Skin epidermis (tissue), 12 donors: ENCODE results near the gene ZNF888.
A peak's percentile ranks its signal among the peaks of the same experiment; 100 is the strongest.
"Not testable (repeated sequence)": the region's sequence is repeated elsewhere in the genome, so short reads cannot be mapped to it uniquely, and the experiment has no call there.

Experiments used
- H3K27ac ChIP-seq, 21 experiments: fragments of 200-600 bp; sonication (generic) in 11 of 21; one replicate each; pipeline ENCODE4 v1.5.0; 2020; ENCODE audit warnings: mild to moderate bottlenecking in 3 of 21, inconsistent platforms in 2 of 21, moderate library complexity in 2 of 21
- H3K4me3 ChIP-seq, 7 experiments: fragments of 200-600 bp; sonication (generic) in 2 of 7; one replicate each; pipeline ENCODE4 v1.5.0; 2020; ENCODE audit warnings: inconsistent platforms in 2 of 7, mild to moderate bottlenecking in 2 of 7, moderate library complexity in 1 of 7

The ZNF888 gene

DNA sequence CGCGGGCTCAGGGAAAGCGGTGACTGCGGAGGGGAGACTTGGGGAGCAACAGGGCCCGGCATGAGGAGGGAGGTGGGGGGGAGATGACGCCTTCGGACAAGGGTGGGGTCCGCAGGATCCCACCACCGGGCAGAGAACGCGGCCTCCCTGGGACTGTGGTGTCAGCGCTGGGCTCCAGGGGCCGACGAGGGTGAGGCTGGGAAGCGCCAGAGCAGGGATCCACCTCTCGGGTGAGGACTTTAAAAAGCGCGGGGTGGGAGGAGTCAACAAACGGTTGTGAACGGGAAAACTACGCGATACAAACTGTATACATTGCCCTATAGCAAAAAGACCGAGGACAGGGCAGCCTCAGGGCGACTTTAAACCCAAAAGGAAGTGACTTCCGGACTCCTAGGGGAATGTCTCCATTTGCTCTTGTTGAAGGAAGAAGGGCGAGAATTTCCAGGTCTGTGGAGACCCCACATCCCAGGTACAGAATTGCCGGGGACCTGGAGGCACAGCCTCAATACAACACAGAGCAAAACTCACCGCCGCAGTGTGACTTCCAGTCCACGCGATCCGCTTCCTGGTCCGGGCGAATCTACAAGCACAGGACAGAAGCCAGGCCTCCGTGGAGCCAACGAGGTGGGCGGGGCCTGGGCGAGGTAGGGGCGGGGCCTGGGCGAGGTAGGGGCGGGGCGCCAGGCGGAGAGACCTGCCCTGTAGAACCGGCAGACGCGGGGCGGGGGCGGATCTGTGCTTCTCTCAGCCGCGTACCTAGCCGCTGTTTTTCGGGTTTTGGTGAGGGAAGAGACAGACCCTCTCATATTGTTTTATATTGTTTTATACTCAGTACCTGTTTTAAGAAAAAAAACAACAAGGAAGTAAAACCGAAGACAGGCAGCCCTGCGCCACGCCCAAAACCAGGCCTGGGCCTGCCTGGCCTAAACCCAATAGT, at the start of gene ZNF888:
Gene ZNF888, minus strand, starts transcription at position 588 of the 937 bp plus-strand sequence. CDS start 5,555 bp downstream, outside the sequence.
- Histone ChIP-seq H3K4me3 (peak within 1 kb of the TSS; percentile 48 to 63 (median 58)), H3K27ac (peak within 1 kb of the TSS; percentile 70 to 91 (median 85))

DNA sequence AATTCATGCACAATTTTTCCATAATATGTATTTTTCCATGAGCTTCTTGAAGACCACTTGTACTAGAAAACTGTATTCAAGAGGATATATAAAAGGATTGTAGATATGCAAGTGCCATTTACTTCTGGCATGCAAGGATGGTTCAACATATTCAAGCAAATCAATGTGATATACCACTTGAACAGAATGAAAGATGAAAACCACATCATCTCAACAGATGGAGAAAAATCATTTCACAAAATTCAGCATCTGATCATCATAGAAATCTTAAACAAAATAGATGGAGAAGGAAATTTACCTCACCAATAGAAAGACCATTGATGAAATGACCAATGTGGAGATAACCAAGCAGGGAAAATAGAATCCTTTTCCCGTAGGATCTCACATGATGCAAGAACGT, 44.5 kb upstream of the ZNF888 start:
- no peak overlapping the region for H3K4me3 ChIP-seq
- no peak overlapping the region for H3K27ac ChIP-seq

DNA sequence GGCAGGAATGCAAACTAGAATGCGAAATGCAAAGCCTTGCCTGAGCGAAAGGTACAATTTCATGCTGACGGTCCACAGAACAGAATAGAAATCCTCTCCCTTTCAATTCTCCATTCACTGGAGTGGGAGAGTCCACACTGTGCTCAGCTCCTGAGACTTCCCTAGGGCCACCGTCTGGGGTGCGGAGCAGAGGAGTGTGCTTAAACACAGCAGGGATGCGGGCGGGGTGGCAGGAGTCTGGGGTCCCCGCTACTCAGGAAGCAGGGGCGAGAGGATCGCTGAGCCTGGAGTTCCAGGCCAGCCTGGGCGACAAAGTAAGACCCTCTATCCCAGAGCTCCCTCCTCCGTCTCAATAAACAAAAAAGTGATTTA, 40.0 kb upstream of the ZNF888 start:
- Histone ChIP-seq H3K4me3 (peak overlapping the region; percentile 52 to 75 (median 67)), H3K27ac (peak overlapping the region in 20 of 21 experiments; percentile 25 to 90 (median 80))

DNA sequence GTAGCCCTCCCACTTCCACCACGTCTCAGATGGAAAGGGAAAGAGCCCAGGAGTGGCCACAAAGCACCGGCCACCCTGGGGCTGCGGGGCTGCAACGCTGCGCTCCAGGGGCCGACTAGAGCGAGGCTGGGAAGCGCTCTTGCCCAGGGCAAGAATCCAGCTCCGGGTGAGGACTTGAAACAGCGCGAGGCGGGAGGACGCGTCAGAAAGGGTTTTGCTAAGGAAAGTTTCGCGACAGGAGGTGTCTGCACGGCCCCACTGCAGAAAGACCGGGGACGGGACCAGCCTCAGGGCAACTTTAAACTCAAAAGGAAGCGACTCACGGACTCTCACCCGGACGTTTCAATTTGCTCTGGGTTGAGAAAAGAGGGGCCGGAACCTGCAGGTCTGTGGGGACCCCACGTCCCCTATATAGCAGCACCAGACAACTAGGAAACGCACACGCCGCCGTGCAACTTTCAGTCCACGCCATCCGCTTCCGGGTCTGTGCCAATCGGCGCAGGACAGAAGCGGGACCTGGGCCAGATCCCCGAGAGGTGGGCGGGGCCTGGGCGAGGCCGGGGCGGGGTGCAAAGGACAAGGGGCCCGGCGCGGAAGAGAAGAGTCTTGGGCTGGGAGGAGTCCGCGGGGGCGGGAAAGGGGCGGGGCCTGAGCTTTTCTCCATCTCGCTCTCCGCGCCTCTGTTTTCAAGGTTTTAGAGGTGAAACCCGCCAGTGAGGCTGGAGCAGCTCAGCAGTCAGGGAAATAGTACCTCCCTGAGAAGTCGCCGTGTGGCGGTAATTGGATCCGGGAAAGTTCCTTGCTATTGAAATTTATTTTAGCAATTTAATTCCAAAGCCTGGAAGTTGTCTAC, 39.4 kb upstream of the ZNF888 start, which contains the start of gene ZNF816:
Gene ZNF816, minus strand, starts transcription at position 488 of the 853 bp plus-strand sequence. CDS start 6,792 bp downstream, outside the sequence.
- Histone ChIP-seq H3K27ac (peak within 1 kb of the TSS in 20 of 21 experiments; percentile 63 to 90 (median 82)), H3K4me3 (peak within 1 kb of the TSS; percentile 52 to 75 (median 67))

DNA sequence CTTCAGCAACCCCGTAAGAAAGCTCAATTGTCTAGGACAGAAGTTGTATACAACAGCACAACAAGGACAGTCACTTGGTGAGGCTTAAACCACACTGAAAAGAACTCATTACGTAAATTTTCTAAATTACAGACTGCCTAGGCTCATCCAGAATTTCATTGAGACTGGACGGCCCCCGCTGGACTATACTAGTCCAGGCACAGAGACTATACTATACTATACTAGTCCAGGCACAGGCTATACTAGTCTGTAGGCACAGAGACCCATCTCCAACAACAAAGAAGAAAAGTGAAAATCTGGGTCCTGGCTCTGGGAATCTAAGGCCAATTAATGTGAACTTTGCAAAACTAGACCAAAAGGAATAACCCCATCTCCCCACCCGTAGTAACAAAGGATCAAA, 38.8 kb upstream of the ZNF888 start:
- Histone ChIP-seq H3K4me3 (peak overlapping the region; percentile 52 to 75 (median 67)), H3K27ac (peak overlapping the region in 20 of 21 experiments; percentile 63 to 90 (median 82))

DNA sequence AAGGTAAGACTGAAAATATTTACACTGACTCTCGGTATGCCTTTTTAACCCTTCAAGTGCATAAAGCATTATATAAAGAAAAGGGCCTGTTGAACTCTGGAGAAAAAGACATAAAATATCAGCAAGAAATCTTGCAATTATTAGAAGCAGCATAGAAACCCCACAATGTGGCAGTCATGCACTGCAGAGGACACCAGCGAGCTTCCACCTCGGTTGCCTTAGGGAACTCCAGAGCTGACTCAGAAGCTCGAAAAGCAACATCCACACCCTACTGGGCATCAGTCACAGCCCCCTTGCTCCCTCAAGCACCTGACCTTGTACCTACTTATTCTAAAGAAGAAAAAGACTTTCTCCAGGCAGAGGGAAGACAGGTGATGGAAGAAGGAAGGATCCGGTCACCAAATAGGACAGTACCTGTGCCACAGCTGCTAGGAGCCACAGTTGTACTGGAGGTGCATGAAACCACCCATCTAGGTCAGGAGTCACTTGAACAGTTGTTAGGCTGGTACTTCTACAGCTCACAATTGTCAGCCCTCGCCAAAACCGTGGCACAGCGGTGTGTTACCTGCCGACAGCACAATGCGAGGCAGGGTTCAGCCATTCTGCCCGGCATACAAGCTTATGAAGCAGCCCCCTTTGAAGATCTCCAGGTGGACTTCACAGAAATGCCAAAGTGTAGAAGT, 36.5 kb upstream of the ZNF888 start:
- Histone ChIP-seq H3K4me3 (no peak overlapping the region), H3K27ac (no peak overlapping the region)

DNA sequence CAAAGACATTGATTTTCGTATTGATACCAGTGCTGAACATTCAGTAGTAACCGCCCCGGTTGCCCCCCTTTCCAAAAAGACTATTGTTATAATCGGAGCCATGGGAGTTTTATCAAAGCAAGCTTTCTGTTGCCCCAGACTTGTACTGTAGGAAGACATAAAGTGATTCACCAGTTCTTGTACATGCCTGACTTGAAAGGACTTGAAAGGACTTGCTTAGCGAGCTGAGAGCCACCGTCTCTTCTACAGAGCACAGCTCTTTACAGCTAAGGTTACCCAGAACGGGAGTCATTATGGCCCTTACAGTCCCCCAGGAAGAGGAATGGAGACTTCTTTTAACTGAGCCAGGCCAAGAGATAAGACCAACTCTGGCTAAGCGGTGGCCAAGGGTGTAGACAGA, 34.4 kb upstream of the ZNF888 start:
- H3K27ac ChIP-seq, result peak overlapping the region in 1 of 21 experiments; percentile 27
- no peak overlapping the region for H3K4me3 ChIP-seq

DNA sequence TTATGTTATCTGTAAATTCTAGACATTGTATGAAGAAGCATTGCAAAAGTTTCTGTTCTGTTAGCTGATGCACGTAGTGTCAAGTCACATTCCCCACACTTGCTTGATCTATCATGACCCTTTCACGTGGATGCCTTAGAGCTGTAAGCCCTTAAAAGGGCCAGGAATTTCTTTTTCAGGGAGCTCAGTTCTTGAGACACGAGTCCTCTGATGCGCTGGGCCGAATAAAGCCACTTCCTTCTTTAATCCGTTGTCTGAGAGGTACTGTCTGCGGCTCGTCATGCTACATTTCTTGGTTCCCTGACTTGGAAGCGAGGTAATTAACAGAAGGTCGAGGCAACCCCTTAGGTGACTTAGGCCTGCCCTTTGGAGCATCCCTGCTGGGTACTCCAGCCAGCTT, 33.7 kb upstream of the ZNF888 start:
- Histone ChIP-seq H3K4me3 (no peak overlapping the region), H3K27ac (no peak overlapping the region)

DNA sequence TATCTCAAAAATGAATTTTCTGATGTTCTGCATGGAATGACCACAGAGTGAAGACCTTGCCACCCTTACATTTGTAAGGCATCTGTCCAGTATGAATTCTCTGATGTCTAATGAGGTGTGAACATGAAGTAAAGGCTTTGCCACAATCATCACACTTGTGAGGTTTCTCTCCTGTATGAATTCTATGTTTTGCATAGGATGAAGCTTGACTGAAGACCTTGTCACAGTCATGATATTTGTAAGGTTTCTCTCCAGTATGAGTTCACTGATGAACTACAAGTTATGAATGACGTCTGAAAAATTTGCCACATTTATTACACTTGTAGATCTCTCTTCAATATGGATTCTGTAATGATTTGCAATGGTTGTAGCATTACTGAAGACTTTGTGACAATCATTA, 26.2 kb upstream of the ZNF888 start:
- Histone ChIP-seq H3K27ac (no peak overlapping the region), H3K4me3 (no peak overlapping the region)

DNA sequence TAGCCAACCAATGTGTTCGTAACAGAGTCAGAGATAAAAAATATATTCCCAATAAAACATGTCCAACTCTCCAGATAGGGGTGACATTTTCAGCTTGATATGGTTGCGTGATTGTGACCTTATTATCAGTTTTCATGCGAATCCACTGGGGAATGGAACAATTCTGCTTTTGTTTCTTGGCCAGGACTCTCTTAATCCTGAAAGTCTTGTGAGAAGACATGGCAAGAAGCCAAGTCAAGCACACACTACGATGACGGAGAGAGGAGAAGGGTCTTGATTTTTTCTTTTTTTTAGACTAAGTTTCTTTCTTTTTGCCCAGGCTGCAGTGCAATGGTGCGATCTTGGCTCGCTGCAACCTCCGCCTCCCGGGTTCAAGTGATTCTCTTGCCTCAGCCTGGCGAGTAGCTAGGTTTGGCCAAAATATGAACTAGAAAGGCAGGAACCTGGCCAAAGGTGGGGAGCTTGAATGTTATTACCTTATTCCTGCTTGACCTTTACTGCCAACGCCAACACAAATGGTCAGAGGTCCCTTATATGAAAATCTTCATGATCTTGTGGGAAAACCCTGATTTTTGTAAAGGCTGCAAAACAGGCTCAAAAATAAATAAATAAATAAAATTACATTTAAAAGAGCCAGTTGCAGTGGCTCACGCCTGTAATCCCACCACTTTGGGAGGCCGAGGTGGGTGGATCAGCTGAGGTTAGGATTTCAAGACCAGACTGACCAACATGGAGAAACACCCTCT, 25.0 kb upstream of the ZNF888 start:
- Histone ChIP-seq H3K27ac (no peak overlapping the region), H3K4me3 (no peak overlapping the region)

DNA sequence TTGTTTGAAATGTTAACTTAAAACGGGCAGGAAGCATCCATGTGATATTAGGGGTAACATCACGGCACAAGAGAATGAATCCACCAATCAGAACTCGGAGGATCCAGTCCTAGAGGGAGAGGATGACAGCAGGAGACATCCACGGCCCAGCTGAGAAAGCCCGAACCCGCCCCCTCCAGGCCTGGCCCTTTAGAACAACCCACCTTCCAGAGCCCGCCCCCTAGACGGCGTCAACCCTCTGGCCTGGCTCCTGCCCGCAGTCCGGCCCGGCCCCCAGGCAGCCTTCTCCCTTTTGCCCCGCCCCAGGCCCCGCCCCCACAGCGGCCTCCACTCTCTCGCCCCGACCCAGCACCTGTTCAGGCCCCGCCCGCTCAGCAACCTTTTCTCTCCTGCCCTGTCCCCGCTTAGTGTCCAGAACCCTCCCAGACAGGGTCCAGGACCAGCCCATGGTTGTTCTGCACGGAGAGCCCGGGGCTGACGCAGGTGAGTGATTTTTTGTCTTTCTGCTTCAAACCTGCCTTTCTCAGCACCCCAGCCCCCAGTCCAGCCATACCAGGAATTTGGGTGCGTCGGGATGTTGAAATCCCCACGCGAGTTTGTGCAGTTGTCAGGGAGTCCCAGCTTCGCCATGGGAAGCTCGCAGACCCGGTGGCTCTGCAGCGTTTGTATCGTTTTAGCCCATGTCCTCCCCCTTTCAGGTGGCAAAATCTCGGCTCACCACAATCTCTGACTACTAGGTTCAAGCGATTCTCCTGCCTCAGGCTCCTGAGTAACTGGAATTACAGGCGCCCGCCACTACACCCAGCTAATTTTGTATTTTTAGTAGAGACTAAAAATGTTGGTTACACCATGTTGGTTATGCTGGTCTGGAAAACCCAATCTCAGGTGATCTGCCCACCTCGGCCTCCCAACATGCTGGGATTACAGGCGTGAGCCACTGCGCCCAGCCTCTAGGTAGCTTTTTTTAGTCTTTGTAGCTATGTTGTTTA, 23.4 kb upstream of the ZNF888 start:
- H3K27ac ChIP-seq, result no peak overlapping the region
- H3K4me3 ChIP-seq, result no peak overlapping the region

DNA sequence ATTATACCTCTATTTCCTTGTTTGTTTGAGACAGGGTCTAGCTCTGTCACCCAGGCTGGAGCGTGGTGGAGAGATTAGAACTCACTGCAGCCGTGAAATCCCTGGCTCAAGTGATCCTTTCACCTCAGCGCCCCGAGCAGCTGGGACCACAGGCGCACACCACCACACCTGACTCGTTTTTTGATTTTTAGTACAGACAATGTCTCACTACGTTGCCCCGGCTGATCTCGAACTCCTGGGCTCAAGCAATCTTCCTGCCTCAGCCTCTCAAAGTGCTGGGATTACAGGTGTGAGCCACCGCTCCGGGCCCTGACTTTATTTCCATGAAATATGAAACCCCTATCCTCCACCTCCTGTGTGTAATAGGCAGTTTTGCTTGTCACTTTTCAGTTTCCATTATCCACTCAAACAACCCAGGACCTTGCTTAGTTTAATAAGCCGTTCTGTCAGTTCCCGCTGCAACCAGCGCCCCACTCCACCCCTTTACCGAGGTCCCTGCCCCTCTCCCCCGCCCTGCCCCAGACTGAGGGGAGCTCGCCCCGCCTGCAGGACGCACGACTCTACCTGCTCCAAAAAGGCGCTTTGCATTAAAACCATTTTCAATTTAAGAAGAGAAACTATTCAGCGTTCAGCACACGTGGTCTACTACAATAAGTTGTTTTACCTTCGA, 22.6 kb upstream of the ZNF888 start:
- no peak overlapping the region for H3K27ac ChIP-seq
- no peak overlapping the region for H3K4me3 ChIP-seq

DNA sequence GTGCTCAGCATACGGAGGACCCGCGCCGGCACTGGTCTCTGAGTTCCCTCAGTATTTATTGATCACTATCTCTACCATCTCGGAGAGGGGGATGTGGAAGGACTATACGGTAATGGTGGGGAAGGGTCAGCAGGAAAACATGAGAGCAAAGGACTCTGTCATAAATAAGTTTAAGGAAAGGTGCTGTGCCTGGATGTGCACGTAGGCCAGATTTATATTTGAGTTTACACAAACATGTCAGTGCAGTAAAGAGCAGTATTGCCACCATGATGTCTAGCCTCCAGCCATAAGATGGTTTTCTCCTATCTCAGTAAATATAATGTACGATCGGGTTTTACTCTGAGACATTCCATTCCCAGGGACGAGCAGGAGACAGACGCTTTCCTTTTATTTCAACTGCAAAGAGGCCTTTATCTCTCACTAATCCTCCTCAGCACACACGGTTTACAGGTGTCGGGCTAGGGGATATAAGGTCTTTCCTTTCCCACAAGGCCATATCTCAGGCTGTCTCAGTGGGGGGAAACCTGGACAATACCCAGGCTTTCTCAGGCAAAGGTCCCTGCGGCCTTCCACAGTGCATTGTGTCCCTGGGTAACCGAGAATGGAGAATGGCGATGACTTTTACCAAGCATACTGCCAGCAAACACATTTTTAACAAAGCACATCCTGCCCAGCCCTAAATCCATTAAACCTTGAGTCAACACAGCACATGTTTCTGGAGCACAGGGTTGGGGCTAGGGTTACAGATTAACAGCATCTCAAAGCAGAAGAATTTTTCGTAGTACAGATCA, 21.7 kb upstream of the ZNF888 start:
- H3K27ac ChIP-seq, H3K4me3 ChIP-seq: not testable (repeated sequence)

DNA sequence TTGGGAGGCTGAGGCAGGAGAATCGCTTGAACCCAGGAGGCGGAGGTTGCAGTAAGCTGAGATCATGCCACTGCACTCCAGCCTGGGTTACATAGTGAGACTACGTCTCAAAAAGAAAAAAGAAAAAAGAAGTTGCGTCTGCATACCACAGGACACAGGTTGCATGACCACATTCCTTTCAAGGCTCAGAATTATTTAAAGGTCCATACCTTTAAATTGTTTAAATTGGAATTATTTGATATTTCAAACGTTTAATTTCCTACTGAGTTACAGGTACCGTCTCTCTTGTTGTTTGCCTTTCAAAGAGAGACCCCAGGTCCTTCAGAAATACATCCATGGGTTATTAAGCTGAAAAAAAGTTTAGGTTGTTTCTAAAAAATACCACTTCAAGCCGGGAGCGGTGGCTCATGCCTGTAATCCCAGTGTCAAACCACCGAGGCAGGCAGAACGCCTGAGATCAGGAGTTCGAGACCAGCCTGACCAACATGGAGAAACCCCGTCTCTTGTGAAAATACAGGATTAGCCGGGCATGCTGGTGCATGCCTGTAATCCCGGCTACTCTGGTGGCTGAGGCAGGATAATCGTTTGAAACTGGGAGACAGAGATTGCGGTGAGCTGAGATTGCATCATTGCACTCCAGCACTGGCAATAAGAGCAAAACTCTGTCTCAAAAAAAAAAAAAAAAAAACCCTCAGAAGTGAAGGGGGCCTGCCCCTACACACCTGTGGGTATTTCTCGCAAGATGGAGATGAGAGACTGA, 20.8 kb upstream of the ZNF888 start:
- Histone ChIP-seq H3K4me3 (no peak overlapping the region), H3K27ac (no peak overlapping the region)

DNA sequence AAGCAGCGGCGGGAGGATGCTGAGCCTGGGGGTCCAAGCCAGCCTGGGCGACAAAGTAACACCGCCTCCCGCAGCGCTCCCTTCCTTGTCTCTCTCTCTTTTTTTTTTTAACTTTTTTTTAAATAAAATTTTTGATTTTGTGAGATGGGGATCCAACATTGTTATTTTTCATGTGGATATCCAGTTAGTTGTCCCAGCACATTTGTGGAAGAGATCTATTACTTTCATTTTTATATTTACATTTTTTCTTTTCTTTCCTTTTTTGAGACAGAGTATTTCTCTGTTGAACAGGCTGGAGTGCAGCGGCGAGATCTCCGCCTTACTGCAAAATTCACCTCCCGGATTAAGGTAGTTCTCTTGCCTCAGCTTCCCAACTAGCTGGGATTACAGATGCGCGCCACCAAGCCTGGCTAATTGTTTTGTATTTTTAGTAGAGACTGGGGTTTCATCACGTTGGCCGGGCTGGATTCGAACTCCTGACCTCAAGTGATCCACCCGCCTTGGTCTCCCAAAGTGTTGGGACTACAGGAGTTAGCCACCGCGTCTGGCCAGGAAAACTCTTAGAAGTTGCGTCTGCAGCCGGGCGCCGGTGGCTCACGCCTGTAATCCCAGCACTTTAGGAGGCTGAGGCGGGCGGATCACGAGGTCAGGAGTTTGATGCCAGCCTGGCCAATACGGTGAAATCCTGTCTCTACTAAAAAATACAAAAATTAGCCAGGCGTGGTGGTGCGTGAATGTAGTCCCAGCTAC, 20.1 kb upstream of the ZNF888 start:
- Histone ChIP-seq H3K4me3 (peak overlapping the region; percentile 55 to 84 (median 70)), H3K27ac (peak overlapping the region in 15 of 21 experiments; percentile 26 to 91 (median 79))
